GM12891 (cell line): ENCODE measurements around the gene TCTA.

Experiments
- PAX5 ChIP-seq: IDR thresholded peaks from 2 replicates; pipeline ENCODE4 v1.6.1; 2011; ENCODE audit warnings: low read length, moderate library complexity, mild to moderate bottlenecking; ENCODE audit not compliant: insufficient read depth, severe bottlenecking
- POLR2A ChIP-seq: IDR thresholded peaks from 2 replicates; pipeline ENCODE4 v1.6.1; 2011; ENCODE audit warnings: low read depth, low read length, control low read depth
- POLR2AphosphoS5 ChIP-seq: IDR thresholded peaks from 2 replicates; pipeline ENCODE4 v1.6.1; 2011; ENCODE audit warnings: low read depth, low read length, control low read depth
- POU2F2 ChIP-seq: IDR thresholded peaks from 2 replicates; pipeline ENCODE4 v1.6.1; 2011; ENCODE audit warnings: low read depth, mild to moderate bottlenecking, control low read depth, low read length, moderate library complexity
- TAF1 ChIP-seq: IDR thresholded peaks from 2 replicates; pipeline ENCODE4 v1.6.1; 2011; ENCODE audit warnings: low read depth, low read length, control low read depth

GRCh38 chr3:49378249-49378895 is 33.9 kb upstream of the TCTA start:
- no peak for TF ChIP-seq POLR2AphosphoS5
- no peak for TF ChIP-seq POLR2A
- no peak for TF ChIP-seq TAF1
- no peak for TF ChIP-seq PAX5
- TF ChIP-seq POU2F2: no peak
